ENCODE results near the gene SLC46A3. TPM values are rescaled to one million over a fixed set of nuclear protein-coding genes. Genes with fewer than 3 reads are reported as not detected.

The SLC46A3 gene
- total RNA-seq, 2 donors from 2014 or later, result 8.2 to 16.8 TPM

- WGBS, result 99% methylated on average over 2 of the region's 2 CpGs
- no peaks in the 10 kb centered on the region for H3K36me3 ChIP-seq
- no peak overlapping the region for H3K4me3 ChIP-seq
- TF ChIP-seq CTCF (IDR thresholded peaks at IDR 0.05) (no peak), POLR2A (IDR thresholded peaks at IDR 0.05) (no peak), POLR2AphosphoS5 (IDR thresholded peaks at IDR 0.05) (no peak)
- H3K27me3 ChIP-seq (replicated peaks; ENCODE audit: insufficient read depth), result no peaks in the 10 kb centered on the region
- H3K27ac ChIP-seq, result no peak overlapping the region
- H3K9me3 ChIP-seq, result no peaks in the 10 kb centered on the region
- intact Hi-C loops (cut with DNase I), result loop anchor here (10.0 kb wide), 2 partner anchors 515 to 1465 kb away; partner anchors contain the start of gene PAN3
- no peaks in the 10 kb centered on the region for H3K4me1 ChIP-seq (replicated peaks)
- no peak for DNase-seq (ENCODE audit: low spot score)
Measured at GRCh38 chr13:28650284-28650683, 68.5 kb downstream of the SLC46A3 start.

Small RNA genes within 50 kb of the gene (small RNA-seq; reads per million reads assigned to genes)
- gene RNU6-53P, result 0 reads per million in 2 donors

Other genes with a start within 250 kb of the SLC46A3 start
- gene FLT1, start 223.8 kb downstream of the SLC46A3 start, total RNA-seq, result 10 to 100 TPM in 1 of 2 donors, 1 to 10 TPM in 1; 9.1 to 27.0 TPM
- 10 to 100 TPM; 26.3 to 35.9 TPM for gene POMP, start 59.8 kb downstream of the SLC46A3 start, total RNA-seq
- 1 to 10 TPM; 1.6 to 4.8 TPM for gene MTUS2, start 101.4 kb upstream of the SLC46A3 start, total RNA-seq